Smooth muscle cell (in vitro differentiated cells): ENCODE results near the gene PRMT5. TPM values are rescaled to one million over a fixed set of nuclear protein-coding genes. Genes with fewer than 3 reads are reported as not detected.
A peak's percentile ranks its signal among the peaks of the same experiment; 100 is the strongest.

Experiments
- DNase-seq: peaks from one replicate; lab custom pipeline; 2025; ENCODE audit not compliant: unreplicated experiment; lab: John Stamatoyannopoulos, UW
- H2AFZ ChIP-seq: fragments of 200-600 bp; sonication (generic); 2 replicates; pipeline ENCODE4 v1.6.0; 2016; ENCODE audit warnings: antibody characterized with exemption, low read depth, mild to moderate bottlenecking
- H3F3A ChIP-seq: fragments of 200-600 bp; sonication (generic); 2 replicates; pipeline ENCODE4 v1.6.0; 2017; ENCODE audit warnings: antibody characterized with exemption, low read depth
- H3K27ac ChIP-seq: fragments of 200-600 bp; sonication (generic); 2 replicates; pipeline ENCODE4 v1.5.1; 2016; ENCODE audit warnings: low read depth, mild to moderate bottlenecking
- H3K27me3 ChIP-seq: fragments of 200-600 bp; sonication (generic); 2 replicates; pipeline ENCODE4 v1.6.1; 2016; ENCODE audit warnings: low read depth, mild to moderate bottlenecking
- H3K36me3 ChIP-seq: fragments of 200-600 bp; sonication (generic); 2 replicates; pipeline ENCODE4 v1.5.1; 2016; ENCODE audit warnings: low read depth
- H3K4me1 ChIP-seq: fragments of 200-600 bp; sonication (generic); 2 replicates; pipeline ENCODE4 v1.5.1; 2016; ENCODE audit warnings: low read depth
- H3K4me2 ChIP-seq: fragments of 200-600 bp; sonication (generic); 2 replicates; pipeline ENCODE4 v1.6.0; 2016; ENCODE audit warnings: mild to moderate bottlenecking
- H3K4me3 ChIP-seq: fragments of 200-600 bp; sonication (generic); 2 replicates; pipeline ENCODE4 v1.5.1; 2016; ENCODE audit warnings: mild to moderate bottlenecking
- H3K79me2 ChIP-seq: fragments of 200-600 bp; sonication (generic); 2 replicates; pipeline ENCODE4 v1.6.0; 2016; ENCODE audit warnings: low read depth, mild to moderate bottlenecking
- H3K9ac ChIP-seq: fragments of 200-600 bp; sonication (generic); 2 replicates; pipeline ENCODE4 v1.6.0; 2016; ENCODE audit warnings: low read depth
- H3K9me3 ChIP-seq: fragments of 200-600 bp; sonication (generic); replicated peaks from 2 replicates; pipeline ENCODE4 v1.5.1; 2016; ENCODE audit warnings: low read depth
- H4K20me1 ChIP-seq: fragments of 200-600 bp; sonication (generic); 2 replicates; pipeline ENCODE4 v1.6.0; 2016; ENCODE audit warnings: low read depth
- WGBS: methylation state at CpG from one replicate; pipeline ENCODE4 v1.1.7; 2016; ENCODE audit warnings: low lambda C conversion rate; 5-methylcytosine and 5-hydroxymethylcytosine counted together
- polyA plus RNA-seq: library from polyadenylated mRNA; unstranded; fragments of >200 nt; fragmentation: Nextera tagmentation; extraction: Ambion mirVana; gene quantifications from 2 replicates; pipeline ENCODE4 v1.2.1, GENCODE V29; 2016
- total RNA-seq: library from RNA; depleted of rRNA; stranded (reverse); fragments of >200 nt; gene quantifications from 2 replicates; pipeline ENCODE4 v1.2.3, GENCODE V29; 2014
- TF ChIP-seq, protein P1 (sequence below): fragments of 200-600 bp; sonication (generic); IDR thresholded peaks from 2 replicates; pipeline ENCODE4 v1.5.1; 2017; ENCODE audit warnings: borderline replicate concordance, mild to moderate bottlenecking, antibody characterized with exemption; ENCODE audit not compliant: insufficient read depth, poor library complexity, severe bottlenecking

The PRMT5 gene
- total and polyA plus RNA-seq, 2 experiments from 2014 or later = 50.3 to 80.0 TPM

- Histone ChIP-seq H3K27me3 (no peaks in the 10 kb centered on the region), H4K20me1 (no peaks in the 10 kb centered on the region), H3F3A (peaks cover 11% of the 10 kb centered on the region), H3K4me3 (peak within 1 kb of the TSS; percentile 79), H3K9ac (peak within 1 kb of the TSS; percentile 82), H3K27ac (peak within 1 kb of the TSS; percentile 90), H2AFZ (peak within 1 kb of the TSS; percentile 87), H3K79me2 (peaks cover 12% of the 10 kb centered on the region), H3K4me1 (peaks cover 12% of the 10 kb centered on the region), H3K36me3 (no peaks in the 10 kb centered on the region), H3K9me3 (no peaks in the 10 kb centered on the region), H3K4me2 (peak within 1 kb of the TSS; percentile 88)
- peak; percentile 74 for DNase-seq
- WGBS = under 1% methylated on average over 41 of the region's 50 CpGs
- TF ChIP-seq, protein P1, sequence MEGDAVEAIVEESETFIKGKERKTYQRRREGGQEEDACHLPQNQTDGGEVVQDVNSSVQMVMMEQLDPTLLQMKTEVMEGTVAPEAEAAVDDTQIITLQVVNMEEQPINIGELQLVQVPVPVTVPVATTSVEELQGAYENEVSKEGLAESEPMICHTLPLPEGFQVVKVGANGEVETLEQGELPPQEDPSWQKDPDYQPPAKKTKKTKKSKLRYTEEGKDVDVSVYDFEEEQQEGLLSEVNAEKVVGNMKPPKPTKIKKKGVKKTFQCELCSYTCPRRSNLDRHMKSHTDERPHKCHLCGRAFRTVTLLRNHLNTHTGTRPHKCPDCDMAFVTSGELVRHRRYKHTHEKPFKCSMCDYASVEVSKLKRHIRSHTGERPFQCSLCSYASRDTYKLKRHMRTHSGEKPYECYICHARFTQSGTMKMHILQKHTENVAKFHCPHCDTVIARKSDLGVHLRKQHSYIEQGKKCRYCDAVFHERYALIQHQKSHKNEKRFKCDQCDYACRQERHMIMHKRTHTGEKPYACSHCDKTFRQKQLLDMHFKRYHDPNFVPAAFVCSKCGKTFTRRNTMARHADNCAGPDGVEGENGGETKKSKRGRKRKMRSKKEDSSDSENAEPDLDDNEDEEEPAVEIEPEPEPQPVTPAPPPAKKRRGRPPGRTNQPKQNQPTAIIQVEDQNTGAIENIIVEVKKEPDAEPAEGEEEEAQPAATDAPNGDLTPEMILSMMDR = no peak
These were observed 57.7 kb downstream of the PRMT5 start, which contains the start of gene LRP10 for GRCh38 chr14:22871224-22872032. Gene LRP10 (plus strand): TSS chr14:22871740. CDS start chr14:22872304, 564 bp downstream.

DNA sequence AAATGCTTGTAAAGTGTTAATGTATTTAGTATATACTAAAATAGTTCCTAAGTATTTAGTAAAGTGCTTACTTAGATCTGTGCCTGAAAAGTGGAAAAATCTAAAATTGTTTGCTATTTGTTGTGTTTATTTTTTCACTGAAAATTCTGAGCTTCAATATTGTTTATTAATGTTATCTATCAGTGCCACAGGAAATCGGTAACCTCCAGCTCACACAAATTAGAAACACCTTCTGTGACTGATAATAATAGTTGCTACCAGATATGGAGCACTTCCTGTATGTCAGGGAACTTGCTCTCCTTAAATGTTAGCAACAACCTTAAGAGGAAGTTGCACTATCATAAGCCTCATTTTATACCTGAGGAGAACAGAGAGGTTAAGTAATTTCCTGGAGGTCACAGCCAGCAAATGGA is 58.4 kb downstream of the PRMT5 start:
- WGBS = 8% methylated on average over 1 of the region's 1 CpG
- H3K36me3 ChIP-seq = no peaks in the 10 kb centered on the region

More for the DNA sequence above, 58.4 kb downstream of the PRMT5 start:
- peak overlapping the region; percentile 88 for H3K4me2 ChIP-seq
- peak overlapping the region; percentile 90 for H3K27ac ChIP-seq
- H3K4me3 ChIP-seq = peak overlapping the region; percentile 79
- TF ChIP-seq, protein P1 = no peak
- H3K9me3 ChIP-seq = no peaks in the 10 kb centered on the region
- no peaks in the 10 kb centered on the region for H3K27me3 ChIP-seq
- H4K20me1 ChIP-seq = no peaks in the 10 kb centered on the region
- DNase-seq = no peak
- peak overlapping the region; percentile 87 for H2AFZ ChIP-seq
- peak overlapping the region; percentile 82 for H3K9ac ChIP-seq
- peaks cover 12% of the 10 kb centered on the region for H3K4me1 ChIP-seq
- H3F3A ChIP-seq = peaks cover 11% of the 10 kb centered on the region
- peaks cover 12% of the 10 kb centered on the region for H3K79me2 ChIP-seq

Other genes starting within 250 kb of the PRMT5 start
- 88.8 and 93.8 TPM in 2 replicates for gene OXA1L, start 162.7 kb downstream of the PRMT5 start, total RNA-seq
- 55.9 and 69.3 TPM in 2 replicates for gene OXA1L, start 162.7 kb downstream of the PRMT5 start, polyA plus RNA-seq
- gene SLC7A7, start 113.9 kb downstream of the PRMT5 start, total RNA-seq = 10.3 and 18.5 TPM in 2 replicates
- gene SLC7A7, start 113.9 kb downstream of the PRMT5 start, polyA plus RNA-seq = 10.0 and 14.1 TPM in 2 replicates
- 85.8 and 220 TPM in 2 replicates for gene MRPL52, start 99.5 kb downstream of the PRMT5 start, total RNA-seq
- 274 and 296 TPM in 2 replicates for gene MRPL52, start 99.5 kb downstream of the PRMT5 start, polyA plus RNA-seq
- gene MMP14, start 92.8 kb downstream of the PRMT5 start, total RNA-seq = 444 and 491 TPM in 2 replicates
- gene MMP14, start 92.8 kb downstream of the PRMT5 start, polyA plus RNA-seq = 52.3 and 58.1 TPM in 2 replicates
- gene LRP10, start 57.6 kb downstream of the PRMT5 start, total RNA-seq = 32.4 and 38.8 TPM in 2 replicates
- 81.2 and 87.1 TPM in 2 replicates for gene LRP10, start 57.6 kb downstream of the PRMT5 start, polyA plus RNA-seq
- gene REM2, start 46.2 kb downstream of the PRMT5 start, total RNA-seq = 0.22 and 2.6 TPM in 2 replicates
- gene REM2, start 46.2 kb downstream of the PRMT5 start, polyA plus RNA-seq = 1.6 and 5.9 TPM in 2 replicates
- 69.8 and 112 TPM in 2 replicates for gene RBM23, start 10.2 kb downstream of the PRMT5 start, total RNA-seq
- gene RBM23, start 10.2 kb downstream of the PRMT5 start, polyA plus RNA-seq = 59.3 and 72.4 TPM in 2 replicates
- 15.6 and 30.2 TPM in 2 replicates for gene HAUS4, start 27.7 kb upstream of the PRMT5 start, total RNA-seq
- gene HAUS4, start 27.7 kb upstream of the PRMT5 start, polyA plus RNA-seq = 15.6 and 19.1 TPM in 2 replicates
- 20.7 and 21.2 TPM in 2 replicates for gene AJUBA, start 53.2 kb upstream of the PRMT5 start, total RNA-seq
- 19.8 and 23.8 TPM in 2 replicates for gene AJUBA, start 53.2 kb upstream of the PRMT5 start, polyA plus RNA-seq
- gene C14orf93, start 80.8 kb upstream of the PRMT5 start, total RNA-seq = 10.2 and 11.9 TPM in 2 replicates
- 6.7 and 8.4 TPM in 2 replicates for gene C14orf93, start 80.8 kb upstream of the PRMT5 start, polyA plus RNA-seq
- gene PSMB5, start 105.5 kb upstream of the PRMT5 start, total RNA-seq = 161 and 183 TPM in 2 replicates
- gene PSMB5, start 105.5 kb upstream of the PRMT5 start, polyA plus RNA-seq = 372 and 374 TPM in 2 replicates
- not detected in 2 replicates for gene PSMB11, start 112.8 kb upstream of the PRMT5 start, total RNA-seq
- not detected in 2 replicates for gene PSMB11, start 112.8 kb upstream of the PRMT5 start, polyA plus RNA-seq
- 3.6 and 5.5 TPM in 2 replicates for gene CDH24, start 128.1 kb upstream of the PRMT5 start, total RNA-seq
- gene CDH24, start 128.1 kb upstream of the PRMT5 start, polyA plus RNA-seq = 6.9 and 8.0 TPM in 2 replicates
- 64.5 and 69.0 TPM in 2 replicates for gene ACIN1, start 165.8 kb upstream of the PRMT5 start, total RNA-seq
- 33.7 and 39.3 TPM in 2 replicates for gene ACIN1, start 165.8 kb upstream of the PRMT5 start, polyA plus RNA-seq
- gene C14orf119, start 166.1 kb upstream of the PRMT5 start, total RNA-seq = 54.1 and 57.2 TPM in 2 replicates
- gene C14orf119, start 166.1 kb upstream of the PRMT5 start, polyA plus RNA-seq = 119 and 130 TPM in 2 replicates
- not detected in 2 replicates for gene CIROP, start 175.6 kb upstream of the PRMT5 start, total RNA-seq
- not detected in 2 replicates for gene CIROP, start 175.6 kb upstream of the PRMT5 start, polyA plus RNA-seq
- gene CEBPE, start 189.9 kb upstream of the PRMT5 start, total RNA-seq = not detected in 2 replicates
- not detected in 2 replicates for gene CEBPE, start 189.9 kb upstream of the PRMT5 start, polyA plus RNA-seq